Gastroesophageal sphincter (tissue), 4 donors: ENCODE measurements around the gene FAM78B. TPM values are rescaled to one million over a fixed set of nuclear protein-coding genes. Genes with fewer than 3 reads are reported as not detected.

Experiments
- ATAC-seq: fragments of 150-250 bp; one replicate; pipeline ENCODE4 v1.9.1; 2016; ENCODE audit warnings: mild to moderate bottlenecking, moderate library complexity
- H3K27ac ChIP-seq, 4 donors: fragments of 200-600 bp; sonication (generic) in 3 of 4; 1 replicate in 3 of 4; 2 replicates in 1 of 4; pipeline ENCODE4 v1.5.1; 2016 to 2019
- H3K27me3 ChIP-seq: fragments of 200-600 bp; sonication (generic); one replicate; pipeline ENCODE4 v1.5.1; 2019
- H3K36me3 ChIP-seq, 2 donors: fragments of 200-600 bp; sonication (generic); one replicate each; pipeline ENCODE4 v1.5.1; 2019; ENCODE audit warnings: control low read depth in 1 of 2
- H3K4me1 ChIP-seq, 3 donors: fragments of 200-600 bp; sonication (generic); 1 replicate in 2 of 3; 2 replicates in 1 of 3; pipeline ENCODE4 v1.5.1; 2016 to 2019; ENCODE audit warnings: control low read depth in 2 of 3
- H3K4me3 ChIP-seq, 2 donors: fragments of 200-600 bp; sonication (generic); one replicate each; pipeline ENCODE4 v1.5.1; 2019; ENCODE audit warnings: mild to moderate bottlenecking in 1 of 2, moderate library complexity in 1 of 2
- H3K9me3 ChIP-seq, 3 donors: fragments of 200-600 bp; sonication (generic); one replicate each; pipeline ENCODE4 v1.5.1; 2017 to 2019; ENCODE audit warnings: control low read depth in 2 of 3
- CTCF ChIP-seq, 4 experiments: fragments of 200-600 bp in 2 of 4; fragments of 450-650 bp in 2 of 4; sonication (generic) in 1 of 4; IDR thresholded peaks; one replicate each; pipeline ENCODE4 v1.5.1; 2017 to 2019; ENCODE audit warnings: antibody characterized with exemption in 4 of 4, mild to moderate bottlenecking in 2 of 4, moderate library complexity in 2 of 4
- EP300 ChIP-seq: sonication (generic); formaldehyde crosslinking; IDR thresholded peaks from one replicate; pipeline ENCODE4 v1.6.1; 2017; ENCODE audit warnings: antibody characterized with exemption, mild to moderate bottlenecking
- POLR2A ChIP-seq, 2 donors: fragments of 450-650 bp; IDR thresholded peaks; one replicate each; pipeline ENCODE4 v1.6.1; 2017; ENCODE audit warnings: antibody characterized with exemption in 2 of 2, mild to moderate bottlenecking in 2 of 2, moderate library complexity in 1 of 2
- POLR2AphosphoS5 ChIP-seq: sonication (generic); formaldehyde crosslinking; IDR thresholded peaks from one replicate; pipeline ENCODE4 v1.6.1; 2017; ENCODE audit warnings: antibody characterized with exemption
- WGBS, 2 donors: methylation state at CpG; one replicate each; pipeline ENCODE4 v1.1.5; 2018; ENCODE audit warnings: low coverage in 1 of 2; 5-methylcytosine and 5-hydroxymethylcytosine counted together
- total RNA-seq, 4 donors: library from RNA; depleted of rRNA; stranded (reverse); fragments of >200 nt; gene quantifications; one replicate each; pipeline ENCODE4 v1.1.0, GENCODE V29; 2016

The FAM78B gene
- total RNA-seq, 4 donors from 2014 or later, result 0.82 to 2.1 (median 1.2) TPM

- ATAC-seq, result no peak
- WGBS, 2 donors, result 54 to 68% methylated on average over 2 of the region's 3 CpGs
Measured at GRCh38 chr1:166053395-166053794, 113.4 kb downstream of the FAM78B start.

DNA sequence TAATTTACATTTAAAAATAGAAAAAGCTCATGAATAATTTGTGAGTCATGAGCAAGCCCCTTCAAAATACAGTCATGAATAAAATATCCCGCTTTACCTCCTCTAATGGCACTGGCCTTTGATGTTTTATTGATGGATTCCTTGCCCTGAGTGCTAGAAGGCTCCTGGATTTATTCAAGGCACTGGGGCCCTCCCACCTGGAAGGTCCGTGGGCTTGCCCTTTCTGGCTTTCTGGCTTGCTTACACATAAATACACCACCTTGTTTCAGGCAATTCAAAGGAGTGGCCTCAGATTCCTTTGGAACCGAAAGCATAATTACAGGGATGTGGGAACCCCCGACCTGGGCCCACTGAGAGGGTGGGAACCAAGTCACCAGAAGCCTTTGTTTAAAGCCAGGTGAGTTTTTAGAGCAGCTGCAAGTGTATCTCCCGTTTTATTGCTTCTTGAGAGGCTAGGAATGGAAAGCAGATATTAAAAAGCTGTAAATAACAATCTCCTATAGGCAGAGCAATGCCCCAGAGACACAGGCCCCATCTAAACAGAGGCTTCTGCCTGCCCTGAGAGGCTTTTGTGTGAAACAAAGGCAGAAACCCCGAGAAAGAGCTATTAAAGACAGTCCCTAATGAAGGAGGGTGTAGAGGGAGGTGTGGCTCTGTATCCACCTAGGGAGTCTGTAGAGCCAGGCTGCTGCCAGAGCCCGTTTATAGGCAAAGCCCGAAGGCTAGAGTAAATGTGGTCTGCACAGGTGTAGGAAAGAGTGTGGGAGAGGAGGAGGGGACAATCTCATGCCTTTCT, 126.4 kb downstream of the FAM78B start:
- ATAC-seq, result no peak

More at GRCh38 chr1:166053395-166053794, 113.4 kb downstream of the FAM78B start:
- Histone ChIP-seq H3K4me1 (no peaks in the 10 kb centered on the region), H3K27me3 (peaks cover 17% of the 10 kb centered on the region), H3K36me3 (no peaks in the 10 kb centered on the region), H3K27ac (no peak overlapping the region), H3K9me3 (no peaks in the 10 kb centered on the region), H3K4me3 (no peak overlapping the region)
- no peak for TF ChIP-seq CTCF (IDR thresholded peaks at IDR 0.05)
- no peak for TF ChIP-seq EP300
- no peak for TF ChIP-seq POLR2AphosphoS5
- TF ChIP-seq POLR2A (IDR thresholded peaks at IDR 0.05), result no peak

DNA sequence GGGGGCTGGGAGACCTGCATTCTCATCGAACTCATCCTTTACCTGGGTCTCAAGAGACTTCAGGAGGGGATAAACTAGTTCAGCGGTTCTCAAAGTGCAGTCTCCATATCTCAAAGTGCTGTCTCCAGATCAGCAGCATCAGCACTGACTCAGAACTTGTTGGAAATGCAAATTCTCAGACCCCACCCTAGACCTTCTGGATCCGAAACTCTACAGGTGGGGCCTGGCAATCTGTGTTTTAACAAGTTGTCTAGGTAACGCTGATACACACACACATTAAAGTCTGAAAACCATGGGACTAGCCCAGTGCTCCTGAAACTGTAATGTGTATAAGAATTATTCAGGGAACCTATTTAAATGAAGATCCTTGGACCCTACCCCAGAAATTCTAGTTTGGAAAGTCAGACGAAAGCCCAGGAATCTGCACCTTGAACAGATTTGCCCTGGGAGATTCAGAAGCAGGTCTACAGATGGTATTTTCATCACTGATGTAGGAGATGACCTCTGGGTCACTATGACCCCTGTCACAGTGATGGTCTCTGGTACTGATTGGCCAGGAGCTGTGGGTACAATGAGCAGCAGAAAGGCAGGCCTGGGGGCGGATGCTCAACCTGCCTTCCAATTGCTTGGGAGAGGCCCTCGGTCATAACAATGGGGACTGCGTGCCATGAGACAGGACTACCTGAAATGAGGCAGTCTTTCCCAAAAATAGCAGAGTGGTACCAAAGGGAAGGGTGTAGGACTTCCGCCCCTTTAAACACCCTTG, 127.2 kb downstream of the FAM78B start:
- no peak for TF ChIP-seq POLR2AphosphoS5
- no peak for TF ChIP-seq CTCF (IDR thresholded peaks at IDR 0.05)
- TF ChIP-seq EP300, result no peak
- no peak for TF ChIP-seq POLR2A (IDR thresholded peaks at IDR 0.05)

More for the DNA sequence above, 126.4 kb downstream of the FAM78B start:
- H3K36me3 ChIP-seq, result no peaks in the 10 kb centered on the region
- peaks cover 13% of the 10 kb centered on the region for H3K27me3 ChIP-seq
- no peaks in the 10 kb centered on the region for H3K9me3 ChIP-seq
- no peak overlapping the region for H3K4me3 ChIP-seq
- WGBS, 2 donors, result 33 to 48% methylated on average over 4 to 7 of the region's 8 CpGs
- TF ChIP-seq CTCF (IDR thresholded peaks at IDR 0.05) (no peak), POLR2AphosphoS5 (no peak), POLR2A (IDR thresholded peaks at IDR 0.05) (no peak), EP300 (no peak)
- no peak overlapping the region for H3K27ac ChIP-seq
- H3K4me1 ChIP-seq, result no peaks in the 10 kb centered on the region

GRCh38 chr1:166036092-166036491, 130.7 kb downstream of the FAM78B start:
- peaks cover 6% of the 10 kb centered on the region for H3K27me3 ChIP-seq
- no peak overlapping the region for H3K27ac ChIP-seq
- TF ChIP-seq POLR2A (IDR thresholded peaks at IDR 0.05) (no peak), CTCF (IDR thresholded peaks at IDR 0.05) (no peak), POLR2AphosphoS5 (no peak), EP300 (no peak)
- no peaks in the 10 kb centered on the region for H3K36me3 ChIP-seq
- 29 to 60% methylated on average over 2 to 5 of the region's 5 CpGs for WGBS, 2 donors
- no peaks in the 10 kb centered on the region for H3K4me1 ChIP-seq
- no peak for ATAC-seq
- H3K4me3 ChIP-seq, result no peak overlapping the region
- H3K9me3 ChIP-seq, result no peaks in the 10 kb centered on the region

More for the DNA sequence above, 127.2 kb downstream of the FAM78B start:
- H3K4me1 ChIP-seq, result no peaks in the 10 kb centered on the region
- H3K36me3 ChIP-seq, result no peaks in the 10 kb centered on the region
- 83 to 89% methylated on average over 4 to 8 of the region's 9 CpGs for WGBS, 2 donors
- no peak overlapping the region for H3K4me3 ChIP-seq
- no peak for ATAC-seq
- H3K27me3 ChIP-seq, result peaks cover 13% of the 10 kb centered on the region
- no peak overlapping the region for H3K27ac ChIP-seq
- no peaks in the 10 kb centered on the region for H3K9me3 ChIP-seq
